ENCODE measurements around the gene CUL3. TPM values are rescaled to one million over a fixed set of nuclear protein-coding genes. Genes with fewer than 3 reads are reported as not detected.
"Not testable (repeated sequence)": the region's sequence is repeated elsewhere in the genome, so short reads cannot be mapped to it uniquely, and the experiment has no call there.

CUL3 gene
- total and polyA plus RNA-seq, 10 of the 15 experiments (the other 5 are each of a cell fraction or from before 2014, with no cell fraction given) = 22.0 to 95.4 (median 53.4) TPM

DNA sequence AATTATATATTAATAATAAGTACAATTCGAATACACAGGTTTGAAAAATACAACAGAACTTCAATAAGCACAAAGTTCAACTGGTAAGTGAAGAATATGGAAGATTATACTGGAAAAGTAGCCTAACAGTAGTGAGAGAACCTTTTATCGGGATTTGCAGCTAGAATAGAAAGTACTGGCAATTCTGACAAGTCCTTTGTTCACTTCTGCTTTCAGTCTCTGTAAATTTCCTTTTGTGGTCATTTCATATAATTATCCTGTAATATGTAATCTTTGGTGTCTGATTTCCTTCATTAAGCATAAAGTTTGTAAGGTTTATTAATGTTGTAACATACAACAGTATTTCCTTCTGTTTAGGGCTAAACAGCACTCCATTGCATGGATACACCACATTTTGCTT lies 67.2 kb downstream of the CUL3 start (continued):
- TF ChIP-seq, protein P1, sequence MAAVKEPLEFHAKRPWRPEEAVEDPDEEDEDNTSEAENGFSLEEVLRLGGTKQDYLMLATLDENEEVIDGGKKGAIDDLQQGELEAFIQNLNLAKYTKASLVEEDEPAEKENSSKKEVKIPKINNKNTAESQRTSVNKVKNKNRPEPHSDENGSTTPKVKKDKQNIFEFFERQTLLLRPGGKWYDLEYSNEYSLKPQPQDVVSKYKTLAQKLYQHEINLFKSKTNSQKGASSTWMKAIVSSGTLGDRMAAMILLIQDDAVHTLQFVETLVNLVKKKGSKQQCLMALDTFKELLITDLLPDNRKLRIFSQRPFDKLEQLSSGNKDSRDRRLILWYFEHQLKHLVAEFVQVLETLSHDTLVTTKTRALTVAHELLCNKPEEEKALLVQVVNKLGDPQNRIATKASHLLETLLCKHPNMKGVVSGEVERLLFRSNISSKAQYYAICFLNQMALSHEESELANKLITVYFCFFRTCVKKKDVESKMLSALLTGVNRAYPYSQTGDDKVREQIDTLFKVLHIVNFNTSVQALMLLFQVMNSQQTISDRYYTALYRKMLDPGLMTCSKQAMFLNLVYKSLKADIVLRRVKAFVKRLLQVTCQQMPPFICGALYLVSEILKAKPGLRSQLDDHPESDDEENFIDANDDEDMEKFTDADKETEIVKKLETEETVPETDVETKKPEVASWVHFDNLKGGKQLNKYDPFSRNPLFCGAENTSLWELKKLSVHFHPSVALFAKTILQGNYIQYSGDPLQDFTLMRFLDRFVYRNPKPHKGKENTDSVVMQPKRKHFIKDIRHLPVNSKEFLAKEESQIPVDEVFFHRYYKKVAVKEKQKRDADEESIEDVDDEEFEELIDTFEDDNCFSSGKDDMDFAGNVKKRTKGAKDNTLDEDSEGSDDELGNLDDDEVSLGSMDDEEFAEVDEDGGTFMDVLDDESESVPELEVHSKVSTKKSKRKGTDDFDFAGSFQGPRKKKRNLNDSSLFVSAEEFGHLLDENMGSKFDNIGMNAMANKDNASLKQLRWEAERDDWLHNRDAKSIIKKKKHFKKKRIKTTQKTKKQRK (IDR thresholded peaks at IDR 0.05; ENCODE audit: low read depth, low read length) = no peak
- TF ChIP-seq E2F4 (IDR thresholded peaks at IDR 0.05; ENCODE audit: low read depth, low read length) = no peak
- TF ChIP-seq MTA2 (IDR thresholded peaks at IDR 0.05; ENCODE audit: low read depth) = peak; percentile 86

GRCh38 chr2:224516393-224516792 lies 68.8 kb downstream of the CUL3 start:
- H2AFZ ChIP-seq (ENCODE audit: control insufficient read depth, low read depth, low read length); in situ Hi-C loops (cut with MboI); H3K9me3 ChIP-seq (replicated peaks; ENCODE audit: control insufficient read depth, insufficient read depth, low read length); H3K27ac ChIP-seq (ENCODE audit: control insufficient read depth, insufficient read depth); H4K20me1 ChIP-seq (ENCODE audit: control insufficient read depth, insufficient read depth); H3K4me3 ChIP-seq; BruUV-seq (replicated peaks); intact Hi-C loops (cut with micrococcal nuclease; ENCODE audit: unreplicated experiment); H3K4me2 ChIP-seq (ENCODE audit: control insufficient read depth, insufficient read depth); H3K27me3 ChIP-seq (replicated peaks in 1 of 2; ENCODE audit: control insufficient read depth in 2 of 2, insufficient read depth in 2 of 2, low read length in 1 of 2); DNase-seq (ENCODE audit: low read depth, low spot score); POLR2A ChIA-PET; FAIRE-seq; ATAC-seq; H3K9ac ChIP-seq (ENCODE audit: control insufficient read depth, insufficient read depth, low read length); RAD21 ChIA-PET (ENCODE audit: unreplicated experiment); H3K36me3 ChIP-seq (ENCODE audit: control insufficient read depth in 2 of 2, insufficient read depth in 2 of 2, low read length in 1 of 2): not testable (repeated sequence)
- CTCF ChIA-PET = interaction anchor here (0.9 kb wide), 1 partner anchor 28 kb away, joined by 3 read pairs; no protein-coding TSS in a partner anchor
- SMC1A ChIA-PET (ENCODE audit: uncharacterized antibody, unreplicated experiment) = interaction anchor here (0.6 to 1.2 kb wide), 2 partner anchors 10 to 66 kb away, joined by 3 to 4 read pairs; no protein-coding TSS in a partner anchor
- H3K79me2 ChIP-seq (ENCODE audit: control insufficient read depth, insufficient read depth, low read length) = peaks cover 52% of the 10 kb centered on the region
- 96% methylated on average over 8 of the region's 10 CpGs for WGBS (ENCODE audit: insufficient coverage, insufficient replicate concordance, low lambda C conversion rate, missing lambda C conversion rate)
- H3K4me1 ChIP-seq (ENCODE audit: control insufficient read depth, insufficient read depth, low read length) = peaks cover 26% of the 10 kb centered on the region

All from GM12878 (cell line).